ENCODE data around the gene PLN. TPM values are rescaled to one million over a fixed set of nuclear protein-coding genes. Genes with fewer than 3 reads are reported as not detected.

Gene PLN
- not detected in 2 replicates for total RNA-seq (2014; rRNA removed; shearing (Covaris generic))
- polyA plus RNA-seq (2016; fragmentation: Nextera tagmentation; extraction: Ambion mirVana): 0.49 TPM in 1 of 2 replicates, not detected in the other

DNA sequence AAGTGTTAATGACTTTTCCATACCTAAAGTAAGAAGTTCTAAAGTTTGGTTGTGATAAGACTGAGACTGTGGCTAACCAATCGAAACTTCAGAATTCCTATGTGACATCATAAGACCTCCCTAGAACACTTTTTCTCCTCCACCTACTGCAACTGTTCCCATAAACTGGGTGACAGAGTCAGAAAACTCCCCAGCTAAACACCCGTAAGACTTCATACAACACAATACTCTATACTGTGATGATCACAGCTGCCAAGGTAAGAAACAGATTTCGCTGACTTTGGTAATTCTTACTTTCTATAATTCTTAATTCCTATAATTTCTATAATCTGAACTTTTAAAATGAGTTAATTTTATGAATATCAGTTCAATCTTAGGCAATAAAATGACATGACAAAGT, at the start of gene PLN:
TSS of gene PLN (plus strand) at position 161 of the 400 bp plus-strand sequence. CDS start 10,626 bp downstream, outside the sequence.
- no peaks in the 10 kb centered on the region for H3K9me3 ChIP-seq (ENCODE audit: low read depth)
- no peaks in the 10 kb centered on the region for H3K9me2 ChIP-seq (ENCODE audit: insufficient read depth)
- H3K79me2 ChIP-seq (ENCODE audit: insufficient read depth): peaks cover 83% of the 10 kb centered on the region
- no peaks in the 10 kb centered on the region for H4K20me1 ChIP-seq (ENCODE audit: insufficient read depth)
- H3K36me3 ChIP-seq (ENCODE audit: low read depth): no peaks in the 10 kb centered on the region
- WGBS, 2 experiments (ENCODE audit: low coverage in 1 of 2, low lambda C conversion rate in 2 of 2, missing lambda C conversion rate in 2 of 2): 98% methylated on average over 3 of the region's 3 CpGs
- H3K27ac ChIP-seq: no peak within 1 kb of the TSS
- in situ Hi-C loops (cut with MboI): no loop called here
- H3K4me1 ChIP-seq (ENCODE audit: insufficient read depth): peaks cover 50% of the 10 kb centered on the region
- H3K4me2 ChIP-seq (ENCODE audit: unreplicated experiment): no peak within 1 kb of the TSS
- peaks cover 25% of the 10 kb centered on the region for H3F3A ChIP-seq (ENCODE audit: insufficient read depth)
- no peaks in the 10 kb centered on the region for H3K27me3 ChIP-seq (replicated peaks; ENCODE audit: insufficient read depth)
- H3K9ac ChIP-seq: no peak within 1 kb of the TSS
- H3K4me3 ChIP-seq: no peak within 1 kb of the TSS
- TF ChIP-seq EZH2phosphoT487 (IDR thresholded peaks at IDR 0.05; ENCODE audit: insufficient read depth, low read depth) (no peak), EZH2 (IDR thresholded peaks at IDR 0.05; ENCODE audit: insufficient read depth, poor library complexity, severe bottlenecking) (no peak)
- no peak for DNase-seq
- H2AFZ ChIP-seq: no peak within 1 kb of the TSS

- Histone ChIP-seq H3K9ac (no peak overlapping the region), H3K9me3 (ENCODE audit: low read depth) (no peaks in the 10 kb centered on the region), H3K79me2 (ENCODE audit: insufficient read depth) (peaks cover 7% of the 10 kb centered on the region; the same call in 1 of the 2 replicates), H3F3A (ENCODE audit: insufficient read depth) (no peaks in the 10 kb centered on the region), H3K27me3 (replicated peaks; ENCODE audit: insufficient read depth) (no peaks in the 10 kb centered on the region), H3K4me2 (ENCODE audit: unreplicated experiment) (no peak overlapping the region), H4K20me1 (ENCODE audit: insufficient read depth) (no peaks in the 10 kb centered on the region), H3K27ac (no peak overlapping the region), H3K36me3 (ENCODE audit: low read depth) (peaks cover 2% of the 10 kb centered on the region; the same call in 1 of the 2 replicates), H3K4me3 (no peak overlapping the region), H3K9me2 (ENCODE audit: insufficient read depth) (no peaks in the 10 kb centered on the region; the same call in none of the 2 replicates), H2AFZ (no peak overlapping the region), H3K4me1 (ENCODE audit: insufficient read depth) (0 out of 2 replicates have a peak, but pooled peaks cover 6% of the 10 kb centered on the region)
- DNase-seq: no peak
- WGBS, 2 experiments (ENCODE audit: low coverage in 1 of 2, low lambda C conversion rate in 2 of 2, missing lambda C conversion rate in 2 of 2): 96 to 99% methylated on average over 10 of the region's 10 CpGs
- TF ChIP-seq EZH2phosphoT487 (IDR thresholded peaks at IDR 0.05; ENCODE audit: insufficient read depth, low read depth) (no peak), EZH2 (IDR thresholded peaks at IDR 0.05; ENCODE audit: insufficient read depth, poor library complexity, severe bottlenecking) (no peak)
- in situ Hi-C loops (cut with MboI): loop anchor here (10.0 kb wide), 1 partner anchor 216 kb away; no protein-coding TSS in a partner anchor
Measured at GRCh38 chr6:118500130-118501015, 47.7 kb upstream of the PLN start.

DNA sequence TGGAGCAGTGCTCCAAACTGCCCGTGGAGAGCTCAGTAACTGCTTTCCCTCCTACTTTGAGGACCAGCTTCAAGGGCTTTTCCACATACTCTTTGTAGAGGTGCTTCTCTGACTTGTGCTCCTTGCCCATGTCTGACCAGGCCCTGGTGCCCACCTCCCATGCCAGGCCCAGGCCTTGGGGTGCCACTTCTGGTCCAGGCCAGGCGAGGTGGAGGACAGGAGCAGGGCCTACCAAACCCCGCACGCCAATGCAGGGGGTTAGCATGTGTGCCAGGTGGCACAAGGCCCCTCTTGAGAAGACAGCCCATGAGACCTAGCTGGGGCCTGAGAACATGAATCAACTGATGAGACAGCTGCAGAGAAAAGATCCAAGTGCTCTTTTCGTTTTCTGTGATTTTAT, 47.0 kb upstream of the PLN start:
- Histone ChIP-seq H3K9me3 (ENCODE audit: low read depth) (no peaks in the 10 kb centered on the region), H2AFZ (no peak overlapping the region), H4K20me1 (ENCODE audit: insufficient read depth) (no peaks in the 10 kb centered on the region), H3K9ac (no peak overlapping the region), H3K36me3 (ENCODE audit: low read depth) (no peaks in the 10 kb centered on the region; the same call in 1 of the 2 replicates), H3K27me3 (replicated peaks; ENCODE audit: insufficient read depth) (no peaks in the 10 kb centered on the region), H3K9me2 (ENCODE audit: insufficient read depth) (no peaks in the 10 kb centered on the region; the same call in none of the 2 replicates), H3K4me3 (no peak overlapping the region), H3K4me1 (ENCODE audit: insufficient read depth) (no peaks in the 10 kb centered on the region), H3K4me2 (ENCODE audit: unreplicated experiment) (no peak overlapping the region), H3K27ac (no peak overlapping the region), H3F3A (ENCODE audit: insufficient read depth) (no peaks in the 10 kb centered on the region), H3K79me2 (ENCODE audit: insufficient read depth) (peaks cover 7% of the 10 kb centered on the region; the same call in 1 of the 2 replicates)
- in situ Hi-C loops (cut with MboI): loop anchor here (10.0 kb wide), 1 partner anchor 216 kb away; no protein-coding TSS in a partner anchor
- WGBS, 2 experiments (ENCODE audit: low coverage in 1 of 2, low lambda C conversion rate in 2 of 2, missing lambda C conversion rate in 2 of 2): 82 to 88% methylated on average over 5 of the region's 5 CpGs
- TF ChIP-seq EZH2phosphoT487 (IDR thresholded peaks at IDR 0.05; ENCODE audit: insufficient read depth, low read depth) (no peak), EZH2 (IDR thresholded peaks at IDR 0.05; ENCODE audit: insufficient read depth, poor library complexity, severe bottlenecking) (no peak)
- DNase-seq: no peak

- H3K9me3 ChIP-seq (ENCODE audit: low read depth): no peaks in the 10 kb centered on the region
- in situ Hi-C loops (cut with MboI): loop anchor here (10.0 kb wide), 1 partner anchor 217 kb away; no protein-coding TSS in a partner anchor
Measured at GRCh38 chr6:118501765-118502164, 46.3 kb upstream of the PLN start.

More at GRCh38 chr6:118501765-118502164, 46.3 kb upstream of the PLN start:
- TF ChIP-seq EZH2phosphoT487 (IDR thresholded peaks at IDR 0.05; ENCODE audit: insufficient read depth, low read depth): no peak
- TF ChIP-seq EZH2 (IDR thresholded peaks at IDR 0.05; ENCODE audit: insufficient read depth, poor library complexity, severe bottlenecking): no peak
- H3K79me2 ChIP-seq (ENCODE audit: insufficient read depth): peaks cover 7% of the 10 kb centered on the region; the same call in 1 of the 2 replicates
- no peak overlapping the region for H2AFZ ChIP-seq
- H3K27ac ChIP-seq: no peak overlapping the region
- no peaks in the 10 kb centered on the region; the same call in 1 of the 2 replicates for H3F3A ChIP-seq (ENCODE audit: insufficient read depth)
- H3K4me3 ChIP-seq: no peak overlapping the region
- H3K9me2 ChIP-seq (ENCODE audit: insufficient read depth): no peaks in the 10 kb centered on the region; the same call in none of the 2 replicates
- no peaks in the 10 kb centered on the region for H3K27me3 ChIP-seq (replicated peaks; ENCODE audit: insufficient read depth)
- DNase-seq: no peak
- H3K4me2 ChIP-seq (ENCODE audit: unreplicated experiment): no peak overlapping the region
- H3K4me1 ChIP-seq (ENCODE audit: insufficient read depth): no peaks in the 10 kb centered on the region
- 100% methylated on average over 1 of the region's 1 CpG for whole genome bisulfite sequencing, 2 experiments (ENCODE audit: low coverage in 1 of 2, low lambda C conversion rate in 2 of 2, missing lambda C conversion rate in 2 of 2)
- no peak overlapping the region for H3K9ac ChIP-seq
- H3K36me3 ChIP-seq (ENCODE audit: low read depth): no peaks in the 10 kb centered on the region; the same call in 1 of the 2 replicates
- no peaks in the 10 kb centered on the region for H4K20me1 ChIP-seq (ENCODE audit: insufficient read depth)
